Germinal center (tissue), 1 donor: ENCODE data around the gene ARIH1.
A peak's percentile ranks its signal among the peaks of the same experiment; 100 is the strongest.
"Not testable (repeated sequence)": the region's sequence is repeated elsewhere in the genome, so short reads cannot be mapped to it uniquely, and the experiment has no call there.

Experiments used
- DNase-seq: peaks from one replicate; pipeline ENCODE4 v3.0.0; 2012; ENCODE audit warnings: mixed read lengths, low spot score

Gene ARIH1, protein sequence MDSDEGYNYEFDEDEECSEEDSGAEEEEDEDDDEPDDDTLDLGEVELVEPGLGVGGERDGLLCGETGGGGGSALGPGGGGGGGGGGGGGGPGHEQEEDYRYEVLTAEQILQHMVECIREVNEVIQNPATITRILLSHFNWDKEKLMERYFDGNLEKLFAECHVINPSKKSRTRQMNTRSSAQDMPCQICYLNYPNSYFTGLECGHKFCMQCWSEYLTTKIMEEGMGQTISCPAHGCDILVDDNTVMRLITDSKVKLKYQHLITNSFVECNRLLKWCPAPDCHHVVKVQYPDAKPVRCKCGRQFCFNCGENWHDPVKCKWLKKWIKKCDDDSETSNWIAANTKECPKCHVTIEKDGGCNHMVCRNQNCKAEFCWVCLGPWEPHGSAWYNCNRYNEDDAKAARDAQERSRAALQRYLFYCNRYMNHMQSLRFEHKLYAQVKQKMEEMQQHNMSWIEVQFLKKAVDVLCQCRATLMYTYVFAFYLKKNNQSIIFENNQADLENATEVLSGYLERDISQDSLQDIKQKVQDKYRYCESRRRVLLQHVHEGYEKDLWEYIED

DNA sequence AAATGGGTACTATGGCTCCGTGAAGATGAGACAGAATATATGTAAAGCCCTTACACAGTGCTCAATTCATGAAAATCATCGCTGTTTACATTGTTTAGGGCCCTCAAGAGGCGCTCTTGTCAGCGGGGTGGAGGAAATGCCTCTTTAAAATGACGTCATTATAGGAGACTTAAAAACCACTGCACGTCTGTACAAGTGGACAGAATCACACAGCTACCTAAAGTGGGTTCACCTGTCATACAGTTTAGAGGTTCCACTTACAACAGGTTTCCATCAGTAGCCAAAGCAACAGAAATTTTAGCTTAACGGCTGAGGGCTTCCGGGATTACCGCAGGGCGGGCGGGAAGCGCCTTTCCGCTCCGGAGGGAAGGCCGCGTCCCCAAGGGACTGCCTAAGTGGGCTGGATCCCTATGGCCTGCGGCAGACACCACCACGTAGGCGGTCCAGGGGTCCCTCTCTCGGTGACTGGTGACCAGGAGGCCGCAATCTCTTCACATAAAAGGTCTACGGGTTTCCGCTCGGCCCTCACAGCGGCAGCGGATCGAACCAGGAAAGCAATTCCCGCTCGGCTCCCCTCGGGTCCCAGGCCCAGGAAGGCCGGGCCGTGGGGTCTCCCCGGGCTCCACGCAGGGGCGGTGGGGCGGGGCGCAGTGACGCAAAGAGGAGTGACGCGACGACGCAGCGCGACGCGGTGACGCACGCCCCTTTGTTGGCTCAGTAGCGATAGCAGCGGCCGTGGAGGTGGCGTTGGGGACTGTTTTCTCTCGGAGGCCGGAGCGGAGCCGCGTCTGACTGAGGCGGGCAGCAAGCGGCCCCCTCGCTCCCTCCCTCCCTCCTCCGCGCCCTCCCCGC, at the start of gene ARIH1:
TSS of gene ARIH1 (plus strand) at position 717 of the 852 bp plus-strand sequence. CDS start 310 bp downstream, outside the sequence.
- DNase-seq, result peak; percentile 89

DNA sequence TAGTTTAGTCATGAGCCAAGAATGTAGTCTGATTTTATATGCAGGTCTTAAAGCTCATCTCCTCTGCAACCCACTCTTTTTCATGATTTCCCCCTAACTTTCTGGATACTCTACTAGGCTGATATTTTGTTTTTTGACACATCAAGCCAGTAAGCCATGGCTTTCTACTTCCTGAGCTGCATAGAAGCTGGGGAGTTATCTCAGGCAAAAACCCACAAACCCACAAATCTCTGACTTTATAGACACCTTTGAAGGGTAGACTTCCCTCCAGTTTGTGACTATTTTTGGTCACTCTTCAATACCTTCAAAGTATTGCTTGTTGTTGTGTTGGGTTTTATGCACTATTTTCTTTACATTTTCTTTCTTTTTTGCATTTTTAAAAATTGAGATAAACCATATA, 47.4 kb upstream of the ARIH1 start:
- DNase-seq, result no peak

DNA sequence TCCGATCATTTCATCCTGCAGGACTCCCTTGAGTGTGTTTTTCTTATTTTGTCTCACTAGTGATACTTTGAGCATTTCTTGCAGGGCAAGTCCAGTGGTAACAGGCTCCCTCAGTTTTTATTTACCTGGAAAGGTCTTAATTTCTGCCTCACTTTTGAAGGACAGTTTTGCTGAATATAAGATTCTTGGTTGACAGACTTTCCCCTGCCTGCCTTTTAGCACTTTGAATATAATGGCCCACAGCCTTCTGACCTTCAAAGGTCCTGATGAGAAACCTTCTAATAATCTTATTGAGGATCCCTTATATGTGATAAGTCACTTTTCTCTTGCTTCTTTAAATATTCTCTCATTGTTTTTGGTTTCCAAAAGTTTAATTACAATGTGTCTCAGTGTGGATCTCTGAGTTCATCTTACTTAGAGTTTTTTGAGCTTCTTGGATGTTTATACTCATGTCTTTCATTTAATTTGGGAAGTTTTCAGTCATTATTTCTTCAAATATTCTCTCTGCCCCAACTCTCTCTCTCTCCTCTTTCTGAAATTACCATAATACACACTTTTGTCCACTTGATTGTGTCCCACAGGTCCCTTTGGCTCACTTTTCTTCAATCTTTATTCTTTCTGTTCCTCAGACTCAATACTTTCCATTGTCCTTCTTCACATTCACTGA, 36.3 kb upstream of the ARIH1 start:
- DNase-seq, result no peak

DNA sequence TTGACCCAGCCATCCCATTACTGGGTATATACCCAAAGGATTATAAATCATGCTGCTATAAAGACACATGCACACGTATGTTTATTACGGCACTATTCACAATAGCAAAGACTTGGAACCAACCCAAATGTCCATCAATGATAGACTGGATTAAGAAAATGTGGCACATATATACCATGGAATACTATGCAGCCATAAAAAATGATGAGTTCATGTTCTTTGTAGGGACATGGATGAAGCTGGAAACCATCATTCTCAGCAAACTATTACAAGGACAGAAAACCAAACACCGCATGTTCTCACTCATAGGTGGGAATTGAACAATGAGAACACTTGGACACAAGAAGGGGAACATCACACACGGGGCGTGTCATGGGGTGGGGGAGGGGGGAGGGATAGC, 31.3 kb upstream of the ARIH1 start:
- not testable (repeated sequence) for DNase-seq

GRCh38 chr15:72445426-72445825, 28.7 kb upstream of the ARIH1 start:
- DNase-seq, result no peak

- DNase-seq, result no peak
These were observed 23.3 kb upstream of the ARIH1 start for GRCh38 chr15:72450805-72451204.

DNA sequence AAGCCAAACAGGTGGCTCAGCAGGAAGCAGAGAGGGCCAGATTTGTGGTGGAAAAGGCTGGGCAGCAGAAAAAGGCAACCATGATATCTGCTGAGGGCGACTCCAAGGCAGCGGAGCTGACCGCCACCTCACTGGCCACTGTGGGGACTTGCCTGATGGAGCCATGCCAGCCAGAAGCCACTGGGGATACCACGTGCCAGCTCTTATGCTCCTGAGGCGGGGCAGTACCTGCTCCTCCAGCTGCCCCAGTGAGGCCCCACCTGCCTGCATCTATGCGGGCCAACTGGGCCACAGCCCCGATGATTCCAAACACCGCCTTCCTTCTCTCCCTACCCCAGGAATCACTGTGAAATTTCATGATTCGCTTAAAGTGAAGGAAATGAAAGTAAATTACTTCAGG, 22.9 kb upstream of the ARIH1 start:
- DNase-seq, result no peak

DNA sequence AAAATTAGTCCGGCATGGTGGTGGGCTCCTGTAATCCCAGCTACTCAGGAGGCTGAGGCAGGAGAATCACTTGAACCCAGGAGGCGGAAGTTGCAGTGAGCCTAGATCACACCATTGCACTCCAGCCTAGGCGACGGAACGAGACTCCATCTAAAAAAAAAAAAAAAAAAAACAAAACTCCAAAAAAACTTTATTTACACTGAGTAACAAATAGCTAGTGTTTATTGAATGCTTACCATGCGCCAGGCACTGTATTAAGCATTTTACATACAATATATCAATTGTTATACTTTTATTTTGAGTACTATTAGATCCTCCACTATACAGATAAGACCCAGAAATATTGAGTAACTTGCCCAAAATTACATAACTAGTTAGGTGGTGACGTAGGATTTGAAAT, 17.4 kb upstream of the ARIH1 start:
- no peak for DNase-seq

GRCh38 chr15:72460402-72460801, 13.7 kb upstream of the ARIH1 start:
- DNase-seq, result no peak

DNA sequence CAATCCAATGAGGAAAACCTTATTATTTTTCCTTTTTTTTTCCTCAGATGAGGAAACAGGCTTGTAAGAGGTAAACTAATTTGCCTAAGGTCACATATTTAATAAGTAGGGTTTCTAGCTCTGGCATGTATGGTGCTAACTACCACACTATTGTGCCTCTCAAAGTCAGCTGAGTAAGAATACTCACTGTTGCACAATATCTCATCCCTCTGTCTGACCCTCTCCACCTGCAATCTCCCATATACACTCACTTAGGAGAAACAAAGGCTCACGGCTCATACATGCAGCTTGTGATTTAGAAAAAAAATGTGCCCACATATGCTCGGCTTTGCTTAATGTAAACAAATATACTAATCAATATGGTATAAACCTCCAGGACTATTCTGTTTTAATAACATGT, 10.4 kb upstream of the ARIH1 start:
- no peak for DNase-seq

GRCh38 chr15:72464251-72464650, 9.9 kb upstream of the ARIH1 start:
- DNase-seq, result no peak

DNA sequence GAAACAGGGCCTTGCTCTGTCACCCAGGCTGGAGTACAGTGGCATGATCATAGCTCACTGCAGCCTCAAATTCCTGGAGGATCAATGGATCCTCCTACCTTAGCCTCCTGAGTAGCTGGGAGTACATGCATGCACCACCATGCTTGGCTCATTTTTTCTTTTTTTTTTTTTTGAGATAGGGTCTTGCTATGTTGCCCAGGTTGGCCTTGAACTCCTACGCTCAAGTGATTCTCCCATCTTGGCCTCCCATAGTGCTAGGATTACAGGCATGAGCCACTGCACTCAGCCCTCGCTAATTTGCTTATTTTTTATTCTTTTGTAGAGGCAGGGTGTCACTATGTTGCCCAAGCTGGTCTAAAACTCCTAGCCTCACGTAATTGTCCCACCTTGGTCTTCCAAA, 6.0 kb upstream of the ARIH1 start:
- no peak for DNase-seq

DNA sequence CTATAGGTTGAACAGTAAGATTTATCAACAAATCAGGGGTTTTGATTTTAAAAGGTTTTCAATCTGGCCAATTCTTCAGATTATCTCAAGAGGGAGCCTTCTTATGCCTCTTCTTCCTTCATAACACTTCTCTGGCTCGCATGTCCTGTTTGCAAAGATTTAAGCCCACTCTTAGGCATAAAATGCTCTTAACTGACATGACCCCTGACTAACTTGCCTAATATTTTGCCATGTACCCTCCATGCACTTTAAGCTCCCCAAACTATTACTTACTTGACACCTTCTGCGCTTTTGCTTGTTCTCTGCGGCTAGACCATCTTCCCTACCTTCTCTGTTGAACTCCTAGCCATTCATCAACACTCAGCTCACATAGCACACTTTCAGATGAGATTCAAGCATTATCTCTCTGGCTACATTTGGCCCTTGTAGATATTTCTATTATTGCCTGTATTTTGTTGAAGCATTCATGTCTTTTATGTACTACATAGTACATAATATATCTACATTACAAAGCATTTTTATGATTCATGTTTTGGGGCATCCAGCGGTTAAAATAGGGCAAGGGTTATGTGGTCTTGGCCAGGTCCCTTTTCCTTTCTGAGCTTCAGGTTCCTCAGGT, 1.0 kb upstream of the ARIH1 start:
- no peak for DNase-seq

- DNase-seq, result no peak
These were observed 359 bp downstream of the ARIH1 start for GRCh38 chr15:72474466-72474911.

DNA sequence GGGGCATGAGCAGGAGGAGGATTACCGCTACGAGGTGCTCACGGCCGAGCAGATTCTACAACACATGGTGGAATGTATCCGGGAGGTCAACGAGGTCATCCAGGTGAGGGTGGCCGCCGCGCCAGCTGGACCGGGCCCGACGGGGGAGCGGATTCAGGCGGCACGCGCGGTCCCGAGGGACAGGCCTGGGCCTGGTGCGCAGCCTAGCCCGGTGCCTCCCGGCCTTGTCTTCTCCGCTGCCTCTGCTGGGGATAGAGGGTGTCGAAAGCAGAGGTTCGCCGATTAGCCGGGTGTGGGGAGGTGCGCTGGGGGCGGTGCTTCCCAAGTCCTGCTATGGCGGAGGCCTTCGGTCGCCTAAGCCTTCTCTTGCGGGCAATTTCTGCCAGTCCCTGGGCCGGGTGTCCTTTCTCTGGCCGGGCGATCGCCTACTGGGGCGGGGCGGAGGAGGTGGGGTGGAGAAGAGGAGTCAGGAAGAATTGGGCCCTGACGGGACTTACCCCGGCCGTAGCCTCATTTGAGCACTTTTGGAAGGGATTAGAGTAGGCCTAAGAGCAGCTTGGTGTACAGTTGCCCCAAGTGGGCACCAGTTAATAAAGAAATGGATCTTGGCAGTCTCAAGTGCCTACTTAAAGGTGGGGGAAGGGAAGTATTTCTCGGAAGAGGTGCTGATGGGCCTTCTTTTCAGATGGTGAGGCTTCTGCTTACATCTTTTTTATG, 940 bp downstream of the ARIH1 start:
- peak; percentile 81 for DNase-seq

- no peak for DNase-seq
These were observed 1.5 kb downstream of the ARIH1 start for GRCh38 chr15:72475674-72476073.

DNA sequence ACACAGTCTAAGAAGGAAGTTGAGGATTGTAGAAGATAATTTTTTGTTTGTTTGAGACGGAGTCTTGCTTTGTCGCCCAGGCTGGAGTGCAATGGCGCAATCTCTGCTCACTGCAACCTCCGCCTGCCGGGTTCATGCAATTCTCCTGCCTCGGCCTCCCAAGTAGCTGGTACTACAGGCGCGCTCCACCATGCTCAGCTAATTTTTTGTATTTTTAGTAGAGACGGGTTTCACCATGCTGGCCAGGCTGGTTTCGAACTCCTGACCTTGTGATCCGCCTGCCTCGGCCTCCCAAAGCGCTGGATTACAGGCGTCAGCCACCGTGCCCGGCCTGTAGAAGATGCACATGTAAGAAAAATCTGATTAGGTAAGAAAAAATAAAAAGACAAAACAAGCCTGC, 2.2 kb downstream of the ARIH1 start:
- DNase-seq, result not testable (repeated sequence)

- DNase-seq, result no peak
These were observed 7.0 kb downstream of the ARIH1 start for GRCh38 chr15:72481015-72481659.

DNA sequence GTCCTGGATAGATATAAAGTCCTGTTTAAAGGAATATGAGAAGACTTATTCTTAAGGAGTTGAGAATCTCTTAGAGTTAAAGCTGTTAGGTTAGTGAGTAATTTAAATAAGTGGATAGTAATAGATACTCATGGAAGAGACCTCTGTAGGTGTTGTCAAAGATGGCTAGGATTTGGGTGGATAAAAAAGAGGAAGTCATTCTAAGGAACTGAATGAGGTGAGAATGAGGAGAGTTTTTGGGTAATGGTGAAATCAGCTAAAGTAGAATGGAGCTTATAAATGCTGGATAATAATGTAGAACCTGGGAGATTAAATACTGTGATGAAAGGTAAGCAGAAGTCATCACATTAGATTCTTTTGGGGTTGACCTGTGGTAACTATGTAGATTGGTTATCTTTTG, 8.1 kb downstream of the ARIH1 start:
- DNase-seq, result no peak

DNA sequence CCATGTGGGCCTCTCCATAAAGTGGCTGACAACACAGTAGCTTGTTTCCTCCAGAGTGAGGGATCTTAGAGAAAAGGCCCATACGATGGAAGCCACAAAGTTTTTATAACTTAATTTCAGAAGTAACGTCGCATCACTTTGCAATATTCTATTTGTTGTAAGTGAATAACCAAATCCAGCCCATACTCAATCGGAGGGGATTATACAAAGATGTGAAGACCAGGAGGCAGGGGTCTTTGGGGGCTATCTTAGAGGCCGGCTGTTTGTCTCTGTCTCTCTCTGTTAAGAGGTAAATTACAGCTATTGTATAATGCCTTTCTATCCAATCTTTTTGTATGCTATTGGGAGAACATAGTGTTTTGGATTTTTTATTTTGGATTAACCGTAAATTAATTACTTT, 9.1 kb downstream of the ARIH1 start:
- no peak for DNase-seq

GRCh38 chr15:72486144-72486543, 12.0 kb downstream of the ARIH1 start:
- no peak for DNase-seq
